B cell (primary cell): ENCODE data around the gene CDK5RAP2. TPM values are rescaled to one million over a fixed set of nuclear protein-coding genes. Genes with fewer than 3 reads are reported as not detected.

ENCODE experiments used
- ATAC-seq: fragments of 200-7000 bp; cut with Tn5 transposase; one replicate; pipeline ENCODE4 v1.10.0; 2021; ENCODE audit warnings: low read depth, mild to moderate bottlenecking, moderate number of reproducible peaks, moderate library complexity
- CTCF ChIA-PET: fragments of 350-600 bp; sonication (Branson Sonifier 250); formaldehyde crosslinking; loops from one replicate; lab custom pipeline; 2021; ENCODE audit warnings: antibody characterized with exemption, inconsistent platforms; lab: Charles Lee
- POLR2A ChIA-PET: fragments of 350-600 bp; sonication (Branson Sonifier 250); formaldehyde crosslinking; loops from one replicate; lab custom pipeline; 2021; ENCODE audit warnings: antibody characterized with exemption; lab: Charles Lee
- DNase-seq: peaks from one replicate; pipeline ENCODE4 v3.0.0; 2013
- H2AFZ ChIP-seq: 2 replicates; pipeline ENCODE4 v1.6.1; 2012; ENCODE audit warnings: mild to moderate bottlenecking, low read depth, low read length; ENCODE audit not compliant: insufficient read depth, poor library complexity, severe bottlenecking
- H3K27ac ChIP-seq, 2 donors: 1 replicate in 1 of 2; 2 replicates in 1 of 2; pipeline ENCODE4 v1.5.1; 2012 to 2013; ENCODE audit warnings: low read length in 2 of 2, mild to moderate bottlenecking in 2 of 2, moderate library complexity in 1 of 2
- H3K27me3 ChIP-seq, 4 experiments: fragments of 200-600 bp in 1 of 4; sonication (generic) in 1 of 4; replicated peaks in 1 of 4; 1 replicate in 2 of 4; 2 replicates in 2 of 4; pipeline versions ENCODE4 v1.6.1 to v1.7.0; 2013 to 2016; ENCODE audit warnings: low read length in 3 of 4, mild to moderate bottlenecking in 2 of 4, mixed read lengths in 1 of 4, moderate library complexity in 1 of 4; ENCODE audit not compliant: insufficient read depth in 4 of 4, control insufficient read depth in 3 of 4; ENCODE audit errors: control extremely low read depth in 1 of 4
- H3K36me3 ChIP-seq, 2 experiments: replicated peaks in 1 of 2; 1 replicate in 1 of 2; 2 replicates in 1 of 2; pipeline versions ENCODE4 v1.6.1 to v1.7.1; 2013; ENCODE audit warnings: low read length in 1 of 2; ENCODE audit not compliant: insufficient read depth in 2 of 2, control insufficient read depth in 1 of 2; ENCODE audit errors: control extremely low read depth in 1 of 2, extremely low read depth in 1 of 2
- H3K4me1 ChIP-seq, 2 donors: fragments of 200-600 bp in 1 of 2; sonication (generic) in 1 of 2; 1 replicate in 1 of 2; 2 replicates in 1 of 2; pipeline versions ENCODE4 v1.5.1 to v1.6.1; 2013 to 2017; ENCODE audit warnings: low read length in 2 of 2; ENCODE audit not compliant: control insufficient read depth in 2 of 2, insufficient read depth in 2 of 2
- H3K4me2 ChIP-seq: replicated peaks from 2 replicates; pipeline ENCODE3; 2012; ENCODE audit warnings: mild to moderate bottlenecking, low read depth, low read length; ENCODE audit not compliant: poor library complexity, severe bottlenecking
- H3K4me3 ChIP-seq, 5 experiments: fragments of 200-600 bp in 1 of 5; sonication (generic) in 1 of 5; 1 replicate in 3 of 5; 2 replicates in 2 of 5; pipeline versions ENCODE4 v1.5.1 to v1.7.0; 2011 to 2016; ENCODE audit warnings: low read length in 4 of 5, mild to moderate bottlenecking in 4 of 5, low read depth in 2 of 5, control low read depth in 1 of 5, moderate library complexity in 1 of 5; ENCODE audit not compliant: insufficient read depth in 1 of 5; ENCODE audit errors: control extremely low read depth in 1 of 5, extremely low read depth in 1 of 5
- H3K79me2 ChIP-seq: fragments of 200-600 bp; sonication (generic); one replicate; pipeline ENCODE4 v1.6.0; 2016; ENCODE audit warnings: low read length; ENCODE audit not compliant: control insufficient read depth, insufficient read depth
- H3K9ac ChIP-seq: fragments of 200-600 bp; sonication (generic); 2 replicates; pipeline ENCODE4 v1.6.1; 2017; ENCODE audit warnings: mild to moderate bottlenecking, low read length, moderate library complexity
- H3K9me3 ChIP-seq, 3 donors: one replicate each; pipeline versions ENCODE4 v1.6.1 to v1.7.1; 2013; ENCODE audit warnings: low read length in 2 of 3; ENCODE audit not compliant: control insufficient read depth in 2 of 3, insufficient read depth in 1 of 3; ENCODE audit errors: control extremely low read depth in 1 of 3
- H4K20me1 ChIP-seq: 2 replicates; pipeline ENCODE4 v1.6.0; 2012; ENCODE audit warnings: mild to moderate bottlenecking, low read length; ENCODE audit not compliant: insufficient read depth, control insufficient read depth, poor library complexity, severe bottlenecking
- H3K27ac Mint-ChIP-seq: one replicate; pipeline ENCODE4 v1.8.0; 2021; ENCODE audit warnings: mixed read lengths
- H3K27me3 Mint-ChIP-seq: one replicate; pipeline ENCODE4 v1.8.0; 2021; ENCODE audit warnings: mixed read lengths
- H3K4me1 Mint-ChIP-seq: one replicate; pipeline ENCODE4 v1.8.0; 2021; ENCODE audit warnings: mixed read lengths
- H3K4me3 Mint-ChIP-seq: one replicate; pipeline ENCODE4 v1.8.0; 2021; ENCODE audit warnings: mixed read lengths
- H3K9me3 Mint-ChIP-seq: one replicate; pipeline ENCODE4 v1.8.0; 2022; ENCODE audit warnings: mixed read lengths; ENCODE audit not compliant: insufficient read depth
- CTCF ChIP-seq: fragments of 200-600 bp; IDR thresholded peaks from one replicate; pipeline ENCODE4 v1.8.0; 2022; ENCODE audit warnings: antibody characterized with exemption, mild to moderate bottlenecking
- EZH2 ChIP-seq: IDR thresholded peaks from 2 replicates; pipeline ENCODE4 v1.6.1; 2012; ENCODE audit warnings: borderline replicate concordance, low read depth, mild to moderate bottlenecking, moderate library complexity, low read length; ENCODE audit not compliant: insufficient read depth, poor library complexity, severe bottlenecking
- WGBS: methylation state at CpG from one replicate; pipeline ENCODE4 v1.1.5; 2013; ENCODE audit warnings: missing lambda C conversion rate; ENCODE audit not compliant: insufficient coverage; 5-methylcytosine and 5-hydroxymethylcytosine counted together
- intact Hi-C: fragments of 100-400 bp; cut with micrococcal nuclease; formaldehyde crosslinking; loops from one replicate; pipeline ENCODE4 v1.10.0; 2022
- polyA plus RNA-seq: library from polyadenylated mRNA; depleted of rRNA; stranded (reverse); fragments of >200 nt; gene quantifications from 2 replicates; pipeline ENCODE4 v1.2.3, GENCODE V29; 2012
- total RNA-seq, 2 donors: library from RNA; stranded (reverse); fragments of 120-200 nt in 1 of 2; gene quantifications; 1 replicate in 1 of 2; 2 replicates in 1 of 2; pipeline versions ENCODE4 v1.2.3 to v1.2.4, GENCODE V29; 2013 to 2022

CDK5RAP2 gene
- total and polyA plus RNA-seq, 2 donors (not counting 1 experiment from before 2014, with no cell fraction given), result 31.3 to 122 TPM

GRCh38 chr9:120366644-120367019, 213.3 kb downstream of the CDK5RAP2 start:
- WGBS, result 95% methylated on average over 4 of the region's 4 CpGs
- Histone ChIP-seq H3K27ac (no peak overlapping the region), H3K9ac (no peak overlapping the region), H3K27me3 (no peaks in the 10 kb centered on the region), H3K4me3 (no peak overlapping the region), H2AFZ (no peak overlapping the region), H3K9me3 (peaks cover 0 to 9% (median 0%) of the 10 kb centered on the region in 3 donors), H3K79me2 (no peaks in the 10 kb centered on the region), H3K4me1 (no peaks in the 10 kb centered on the region), H4K20me1 (no peaks in the 10 kb centered on the region), H3K4me2 (no peak overlapping the region), H3K36me3 (no peaks in the 10 kb centered on the region)
- H3K9me3 Mint-ChIP-seq, result peaks cover 5% of the 10 kb centered on the region
- DNase-seq (no peak), ATAC-seq (no peak)
- POLR2A ChIA-PET, result no interaction called here
- no peak overlapping the region for H3K4me3 Mint-ChIP-seq
- no peak overlapping the region for H3K27ac Mint-ChIP-seq
- H3K27me3 Mint-ChIP-seq, result peaks cover 2% of the 10 kb centered on the region
- H3K4me1 Mint-ChIP-seq, result no peaks in the 10 kb centered on the region
- no peak for TF ChIP-seq EZH2
- no peak for TF ChIP-seq CTCF
- intact Hi-C loops, result no loop called here
- CTCF ChIA-PET, result no interaction called here

GRCh38 chr9:120365386-120365785, 214.6 kb downstream of the CDK5RAP2 start:
- no peak for DNase-seq
- ChIA-PET POLR2A (no interaction called here), CTCF (no interaction called here)
- H3K4me2 ChIP-seq, result no peak overlapping the region
- no peaks in the 10 kb centered on the region for H3K36me3 ChIP-seq
- no peak overlapping the region for H3K9ac ChIP-seq
- intact Hi-C loops, result no loop called here
- H3K9me3 ChIP-seq, result peaks cover 0 to 9% (median 0%) of the 10 kb centered on the region in 3 donors
- TF ChIP-seq CTCF (no peak), EZH2 (no peak)
- H3K4me3 Mint-ChIP-seq, result no peak overlapping the region
- no peak for ATAC-seq
- no peak overlapping the region for H3K27ac Mint-ChIP-seq
- H3K4me1 ChIP-seq, result no peaks in the 10 kb centered on the region
- no peak overlapping the region for H3K4me3 ChIP-seq
- H3K79me2 ChIP-seq, result no peaks in the 10 kb centered on the region
- peaks cover 4% of the 10 kb centered on the region for H3K27me3 Mint-ChIP-seq
- H3K27me3 ChIP-seq, result no peaks in the 10 kb centered on the region
- no peak overlapping the region for H3K27ac ChIP-seq
- H3K9me3 Mint-ChIP-seq, result peaks cover 5% of the 10 kb centered on the region
- no peaks in the 10 kb centered on the region for H4K20me1 ChIP-seq
- H2AFZ ChIP-seq, result no peak overlapping the region
- H3K4me1 Mint-ChIP-seq, result no peaks in the 10 kb centered on the region
- WGBS, result no CpG with 5 or more reads among the region's 1 CpG
